H9 (cell line): ENCODE measurements around the gene SPC24. TPM values are rescaled to one million over a fixed set of nuclear protein-coding genes. Genes with fewer than 3 reads are reported as not detected.

Source experiments
- DNase-seq: peaks from one replicate; pipeline ENCODE4 v3.0.0-alpha.2; 2017
- H2AFZ ChIP-seq: one replicate; pipeline ENCODE4 v1.6.1; 2013; ENCODE audit warnings: mild to moderate bottlenecking, low read length, control low read depth, moderate library complexity
- H2AK5ac ChIP-seq: 2 replicates; pipeline ENCODE4 v1.6.1; 2013; ENCODE audit warnings: low read length, control low read depth, mixed read lengths; ENCODE audit not compliant: insufficient read length
- H2BK120ac ChIP-seq: one replicate; pipeline ENCODE4 v1.6.1; 2013; ENCODE audit warnings: low read depth, mild to moderate bottlenecking, low read length, control low read depth, inconsistent platforms; ENCODE audit not compliant: poor library complexity, severe bottlenecking
- H2BK12ac ChIP-seq: 2 replicates; pipeline ENCODE4 v1.6.1; 2013; ENCODE audit warnings: low read length, control low read depth, mixed read lengths, low read depth; ENCODE audit not compliant: insufficient read length
- H2BK15ac ChIP-seq: 2 replicates; pipeline ENCODE4 v1.6.1; 2013; ENCODE audit warnings: low read depth, low read length, control low read depth
- H2BK20ac ChIP-seq: one replicate; pipeline ENCODE4 v1.6.1; 2013; ENCODE audit warnings: low read depth, mild to moderate bottlenecking, low read length, control low read depth, inconsistent platforms; ENCODE audit not compliant: poor library complexity, severe bottlenecking
- H2BK5ac ChIP-seq: 2 replicates; pipeline ENCODE4 v1.6.1; 2013; ENCODE audit warnings: low read length, control low read depth, mixed read lengths; ENCODE audit not compliant: insufficient read length
- H3K14ac ChIP-seq: 2 replicates; pipeline ENCODE4 v1.6.1; 2013; ENCODE audit warnings: low read length, control low read depth; ENCODE audit not compliant: insufficient read depth
- H3K18ac ChIP-seq: 2 replicates; pipeline ENCODE4 v1.6.1; 2013; ENCODE audit warnings: low read depth, mild to moderate bottlenecking, mixed read lengths, low read length, control low read depth; ENCODE audit not compliant: insufficient read length
- H3K23ac ChIP-seq: 2 replicates; pipeline ENCODE4 v1.6.1; 2013; ENCODE audit warnings: low read length, control low read depth, mixed read lengths, low read depth; ENCODE audit not compliant: insufficient read length
- H3K23me2 ChIP-seq: 2 replicates; pipeline ENCODE4 v1.6.1; 2013; ENCODE audit warnings: low read depth, mild to moderate bottlenecking, mixed read lengths, low read length, control low read depth; ENCODE audit not compliant: insufficient read length, poor library complexity, severe bottlenecking
- H3K27ac ChIP-seq: 2 replicates; pipeline ENCODE4 v1.5.1; 2013; ENCODE audit warnings: low read length, control low read depth, mixed read lengths, low read depth; ENCODE audit not compliant: insufficient read length
- H3K27me3 ChIP-seq: 2 replicates; pipeline ENCODE4 v1.6.1; 2013; ENCODE audit warnings: low read length, control low read depth, inconsistent platforms; ENCODE audit not compliant: insufficient read depth
- H3K4ac ChIP-seq: 2 replicates; pipeline ENCODE4 v1.6.1; 2013; ENCODE audit warnings: low read depth, mild to moderate bottlenecking, control low read depth, inconsistent platforms, low read length, moderate library complexity
- H3K4me1 ChIP-seq: 2 replicates; pipeline ENCODE4 v1.6.1; 2013; ENCODE audit warnings: low read length, control low read depth, inconsistent platforms; ENCODE audit not compliant: insufficient read depth
- H3K4me2 ChIP-seq: 2 replicates; pipeline ENCODE4 v1.6.1; 2013; ENCODE audit warnings: low read length, control low read depth, mixed read lengths; ENCODE audit not compliant: insufficient read length, insufficient read depth
- H3K56ac ChIP-seq: 2 replicates; pipeline ENCODE4 v1.6.1; 2013; ENCODE audit warnings: low read depth, mild to moderate bottlenecking, mixed read lengths, low read length, control low read depth; ENCODE audit not compliant: insufficient read length
- H3K79me1 ChIP-seq: 2 replicates; pipeline ENCODE4 v1.6.1; 2013; ENCODE audit warnings: low read depth, mild to moderate bottlenecking, moderate library complexity, low read length, control low read depth, inconsistent platforms; ENCODE audit not compliant: insufficient read depth, poor library complexity, severe bottlenecking
- H3K79me2 ChIP-seq: 2 replicates; pipeline ENCODE4 v1.6.1; 2013; ENCODE audit warnings: low read length, control low read depth, inconsistent platforms; ENCODE audit not compliant: insufficient read depth
- H3K9ac ChIP-seq: 2 replicates; pipeline ENCODE4 v1.6.1; 2013; ENCODE audit warnings: low read length, control low read depth, mixed read lengths; ENCODE audit not compliant: insufficient read length; ENCODE audit errors: extremely low read depth
- H3K9me3 ChIP-seq: one replicate; pipeline ENCODE4 v1.6.1; 2013; ENCODE audit warnings: low read depth, low read length, inconsistent platforms; ENCODE audit not compliant: control insufficient read depth
- H3T11ph ChIP-seq: one replicate; pipeline ENCODE4 v1.6.1; 2013; ENCODE audit warnings: mild to moderate bottlenecking, low read length, control low read depth, inconsistent platforms
- H4K20me1 ChIP-seq: one replicate; pipeline ENCODE4 v1.6.1; 2013; ENCODE audit not compliant: control insufficient read depth, insufficient read length, insufficient read depth
- H4K5ac ChIP-seq: 2 replicates; pipeline ENCODE4 v1.6.1; 2013; ENCODE audit warnings: low read depth, mild to moderate bottlenecking, mixed read lengths, low read length, control low read depth; ENCODE audit not compliant: insufficient read length
- H4K8ac ChIP-seq: replicated peaks from 2 replicates; pipeline ENCODE4 v1.6.1; 2013; ENCODE audit warnings: low read length, control low read depth, mixed read lengths, low read depth; ENCODE audit not compliant: insufficient read length
- H4K91ac ChIP-seq: 2 replicates; pipeline ENCODE4 v1.6.1; 2013; ENCODE audit warnings: low read depth, mild to moderate bottlenecking, moderate library complexity, mixed read lengths, low read length, control low read depth; ENCODE audit not compliant: insufficient read length
- H3K27ac Mint-ChIP-seq, 3 experiments: 2 replicates in 2 of 3; 3 replicates in 1 of 3; pipeline ENCODE4 v1.8.0; 2020 to 2021; ENCODE audit warnings: mixed read lengths in 3 of 3, mild to moderate bottlenecking in 1 of 3, moderate library complexity in 1 of 3
- H3K27me3 Mint-ChIP-seq: 2 replicates; pipeline ENCODE4 v1.8.0; 2021; ENCODE audit warnings: low read depth, mild to moderate bottlenecking, moderate library complexity, mixed read lengths
- H3K36me3 Mint-ChIP-seq, 3 experiments: 2 replicates in 2 of 3; 3 replicates in 1 of 3; pipeline ENCODE4 v1.8.0; 2020 to 2021; ENCODE audit warnings: low read depth in 3 of 3, mixed read lengths in 3 of 3; ENCODE audit not compliant: insufficient read depth in 1 of 3
- H3K4me1 Mint-ChIP-seq, 2 experiments: 2 replicates each; pipeline ENCODE4 v1.8.0; 2020; ENCODE audit warnings: mixed read lengths in 2 of 2
- H3K4me3 Mint-ChIP-seq, 2 experiments: 2 replicates in 1 of 2; 3 replicates in 1 of 2; pipeline ENCODE4 v1.8.0; 2020 to 2021; ENCODE audit warnings: mild to moderate bottlenecking in 2 of 2, mixed read lengths in 2 of 2, moderate library complexity in 1 of 2
- H3K9me3 Mint-ChIP-seq, 2 experiments: 2 replicates in 1 of 2; 3 replicates in 1 of 2; pipeline ENCODE4 v1.8.0; 2020; ENCODE audit warnings: mild to moderate bottlenecking in 2 of 2, mixed read lengths in 2 of 2, moderate library complexity in 1 of 2
- CTCF ChIP-seq: fragments of 200-600 bp; sonication (generic); conservative IDR thresholded peaks from 3 replicates; pipeline ENCODE4 v1.8.0; 2021; ENCODE audit warnings: antibody characterized with exemption, mild to moderate bottlenecking
- WGBS: extraction: QIAGEN DNeasy Blood & Tissue Kit; methylation state at CpG from one replicate; pipeline ENCODE4 v1.1.7; 2013; ENCODE audit warnings: missing lambda C conversion rate, low lambda C conversion rate, mixed read lengths; ENCODE audit not compliant: insufficient read length; ENCODE audit errors: extremely low coverage; 5-methylcytosine and 5-hydroxymethylcytosine counted together
- total RNA-seq: library from RNA; stranded (reverse); gene quantifications from 2 replicates; pipeline ENCODE4 v1.2.1, GENCODE V29; 2021

The SPC24 gene
- total RNA-seq, 1 experiment from 2014 or later: 51.5 TPM

- no peaks in the 10 kb centered on the region for H3K27me3 Mint-ChIP-seq
- peak overlapping the region in 1 of 3 experiments; percentile 32; a peak in 1 of 7 replicates for H3K27ac Mint-ChIP-seq
- Histone ChIP-seq H3K27ac (no peak overlapping the region), H3K79me1 (peaks cover 1% of the 10 kb centered on the region), H3K9ac (no peak overlapping the region), H2BK15ac (no peak overlapping the region), H4K91ac (no peak overlapping the region), H3T11ph (no peak overlapping the region), H2BK20ac (no peak overlapping the region), H3K56ac (no peak overlapping the region), H4K8ac (no peak overlapping the region), H2BK12ac (no peak overlapping the region), H2AK5ac (no peak overlapping the region), H2BK120ac (no peak overlapping the region), H2AFZ (no peak overlapping the region), H3K23me2 (no peaks in the 10 kb centered on the region), H3K23ac (no peak overlapping the region), H4K5ac (no peak overlapping the region), H2BK5ac (no peak overlapping the region), H3K4me1 (no peaks in the 10 kb centered on the region), H3K18ac (no peak overlapping the region), H3K4ac (no peak overlapping the region), H3K4me2 (no peak overlapping the region), H3K9me3 (no peaks in the 10 kb centered on the region), H3K14ac (no peak overlapping the region), H3K27me3 (no peaks in the 10 kb centered on the region), H4K20me1 (peaks cover 5% of the 10 kb centered on the region), H3K79me2 (no peaks in the 10 kb centered on the region)
- WGBS: no CpG with 5 or more reads among the region's 7 CpGs
- DNase-seq: no peak
- H3K36me3 Mint-ChIP-seq: peaks cover 48 to 69% (median 66%) of the 10 kb centered on the region in 3 experiments
- no peak for TF ChIP-seq CTCF
- H3K4me3 Mint-ChIP-seq: no peak overlapping the region
- no peaks in the 10 kb centered on the region for H3K9me3 Mint-ChIP-seq
- H3K4me1 Mint-ChIP-seq: no peaks in the 10 kb centered on the region
Observed at GRCh38 chr19:11131471-11131870, 24.1 kb downstream of the SPC24 start.
